ENCODE results near the gene ERMP1.
A peak's percentile ranks its signal among the peaks of the same experiment; 100 is the strongest.

Gene ERMP1

GRCh38 chr9:5854063-5854790, 21.3 kb upstream of the ERMP1 start:
- no peak for DNase-seq

GRCh38 chr9:5853617-5854016, 20.7 kb upstream of the ERMP1 start:
- no peak for DNase-seq

GRCh38 chr9:5852987-5853386, 20.1 kb upstream of the ERMP1 start:
- DNase-seq: no peak

DNA sequence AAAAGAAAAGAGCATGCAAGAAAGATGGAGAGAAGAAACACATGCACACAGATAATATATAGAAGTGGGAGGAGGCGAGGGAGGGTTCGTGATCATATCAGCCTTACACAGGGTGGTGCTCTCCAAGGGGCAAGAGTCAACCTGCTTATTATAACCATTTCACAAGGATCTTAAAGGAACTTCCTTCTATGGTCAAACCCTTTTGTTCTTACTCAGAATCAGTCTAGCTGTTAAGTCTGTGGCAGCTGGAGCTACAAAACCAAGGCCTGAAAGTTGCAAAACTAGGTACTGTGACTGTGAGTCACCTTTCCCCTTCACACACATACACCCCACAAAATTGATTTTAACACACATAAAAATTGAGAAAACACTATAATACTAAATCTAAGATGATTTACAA, 18.5 kb upstream of the ERMP1 start:
- DNase-seq: peak; percentile 49

- DNase-seq: no peak
These were observed 17.8 kb upstream of the ERMP1 start for GRCh38 chr9:5850724-5851122.

DNA sequence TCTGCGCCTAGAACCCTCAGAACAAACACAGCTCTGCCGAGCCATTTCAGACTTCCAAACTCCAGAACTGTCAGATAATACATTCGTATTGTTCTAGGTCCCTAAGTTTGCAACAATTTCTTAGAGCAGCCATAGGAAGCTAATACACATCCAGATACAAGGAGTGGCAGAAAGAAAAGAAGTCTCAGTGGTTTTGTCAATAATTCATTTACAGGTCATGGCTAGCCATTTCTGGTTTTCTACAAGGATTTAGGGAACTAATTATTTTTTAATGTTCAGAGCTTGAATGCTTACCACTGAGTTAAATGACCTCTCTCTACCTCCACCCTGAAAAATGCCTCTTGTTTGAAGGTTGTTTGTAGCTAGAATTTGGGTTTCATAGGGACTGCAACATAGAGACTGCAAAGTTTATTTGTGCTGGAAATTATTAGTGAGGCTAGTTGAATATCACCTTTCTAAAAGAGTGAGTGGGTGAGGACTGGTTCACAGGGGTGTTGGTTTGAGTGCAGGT, 15.5 kb upstream of the ERMP1 start:
- no peak for DNase-seq

DNA sequence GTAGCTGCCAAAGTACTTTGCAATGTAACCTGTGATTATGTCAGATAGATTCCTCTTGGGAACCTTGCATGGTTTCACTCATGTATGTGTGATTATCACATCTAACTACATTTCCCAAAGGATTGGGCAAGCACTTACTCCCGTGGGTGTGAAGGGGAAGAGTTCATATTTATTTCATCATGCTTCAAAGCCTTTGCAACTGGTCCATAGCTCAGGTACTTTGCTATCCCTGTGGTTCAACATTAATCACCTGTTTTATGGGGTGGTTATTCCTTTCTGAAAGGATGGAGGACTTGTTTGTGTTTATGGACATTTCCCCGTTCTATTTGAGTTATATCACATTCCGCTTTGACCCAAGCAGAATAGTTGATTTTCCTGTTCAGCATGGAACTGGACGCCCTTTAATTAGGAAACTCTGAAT, 13.6 kb upstream of the ERMP1 start:
- DNase-seq: no peak

GRCh38 chr9:5846096-5846495, 13.2 kb upstream of the ERMP1 start:
- DNase-seq: no peak

DNA sequence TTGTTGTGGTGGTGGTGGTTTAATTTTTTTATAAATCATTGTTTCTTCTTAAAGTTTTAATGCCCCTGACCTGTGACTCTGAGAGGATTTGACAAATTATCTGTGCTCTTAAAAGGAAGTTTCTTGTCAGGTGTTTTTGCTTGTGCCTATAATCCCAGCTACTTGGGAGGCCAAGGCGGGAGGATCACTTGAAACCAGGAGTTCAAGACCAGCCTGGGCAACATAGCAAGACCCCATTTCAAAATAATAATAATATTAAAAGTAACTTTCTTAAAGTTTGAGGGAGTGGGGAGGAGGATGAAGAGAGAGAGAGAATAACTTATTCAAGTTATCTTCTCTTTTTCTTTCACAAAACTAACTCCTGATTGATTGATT, 12.2 kb upstream of the ERMP1 start:
- DNase-seq: no peak

DNA sequence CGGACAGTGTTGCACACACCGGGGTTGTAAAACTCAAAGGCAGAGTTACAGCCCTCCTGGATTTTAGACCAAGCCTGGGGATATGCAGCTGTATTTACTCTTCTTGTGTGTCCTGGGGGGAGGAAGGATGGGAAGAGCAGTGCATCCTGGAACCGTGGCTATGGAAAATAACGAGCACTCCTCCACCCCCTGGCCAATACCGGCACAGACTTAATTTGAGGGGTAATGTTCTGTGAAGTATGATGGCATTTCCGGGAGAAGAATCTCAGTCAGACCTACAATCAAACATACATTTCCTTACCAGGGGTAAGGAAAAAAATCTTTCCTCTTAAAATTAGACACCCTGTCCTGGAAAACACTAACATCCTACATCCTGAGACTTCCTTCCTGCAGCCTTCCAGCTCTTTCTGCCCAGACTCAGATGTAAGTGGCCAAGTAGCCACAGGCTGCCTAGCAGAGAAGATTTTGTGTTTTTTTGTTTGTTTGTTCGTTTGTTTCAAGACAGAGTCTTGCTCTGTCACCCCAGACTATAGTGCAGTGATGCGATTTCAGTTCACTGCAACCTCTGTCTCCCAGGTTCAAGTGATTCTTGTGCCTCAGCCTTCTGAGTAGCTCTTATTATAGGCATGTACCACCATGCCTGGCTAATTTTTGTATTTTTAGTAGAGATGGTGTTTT, 11.0 kb upstream of the ERMP1 start:
- DNase-seq: no peak

DNA sequence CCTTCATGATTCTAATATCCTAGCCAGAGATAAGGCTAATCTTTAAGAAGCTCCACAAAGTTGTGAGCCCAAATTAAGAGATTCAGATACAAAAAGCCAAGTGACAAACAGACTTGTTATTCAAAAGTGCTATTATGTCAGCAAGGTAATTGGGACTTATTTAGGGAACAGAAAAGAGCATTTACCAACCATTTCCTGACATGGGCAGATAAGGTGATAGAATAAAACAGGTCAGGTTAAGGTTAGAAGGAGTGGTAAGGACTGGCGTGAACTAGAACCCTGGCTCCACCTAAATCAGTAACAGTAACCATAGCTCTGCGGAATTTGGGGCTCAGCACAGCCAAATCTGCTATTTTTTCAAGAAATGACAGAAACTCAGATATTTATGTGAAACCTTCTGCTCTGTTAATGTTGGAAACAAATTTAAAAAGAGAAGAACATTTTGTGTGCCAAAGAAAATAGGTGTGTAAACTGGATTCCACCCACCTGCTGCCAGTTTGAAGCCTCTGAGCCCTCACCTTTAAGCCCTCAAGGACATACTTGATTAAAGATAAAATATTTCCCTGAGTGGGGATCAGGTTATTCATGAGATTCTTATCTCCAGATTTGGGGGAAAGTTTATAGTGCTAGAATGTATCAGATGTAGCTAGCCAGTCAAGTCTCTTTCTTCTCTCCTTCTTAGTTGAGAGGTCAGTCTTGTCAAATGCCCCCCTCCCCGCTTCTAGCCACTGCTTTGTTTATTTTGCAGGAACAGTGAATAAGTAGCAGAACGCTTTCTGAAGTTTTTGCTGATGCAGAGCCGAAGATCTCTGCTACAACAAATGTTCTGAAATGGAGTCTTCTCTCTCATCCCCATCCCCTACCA, 10.2 kb upstream of the ERMP1 start:
- no peak for DNase-seq

GRCh38 chr9:5841771-5842573, 9.1 kb upstream of the ERMP1 start:
- DNase-seq: no peak

DNA sequence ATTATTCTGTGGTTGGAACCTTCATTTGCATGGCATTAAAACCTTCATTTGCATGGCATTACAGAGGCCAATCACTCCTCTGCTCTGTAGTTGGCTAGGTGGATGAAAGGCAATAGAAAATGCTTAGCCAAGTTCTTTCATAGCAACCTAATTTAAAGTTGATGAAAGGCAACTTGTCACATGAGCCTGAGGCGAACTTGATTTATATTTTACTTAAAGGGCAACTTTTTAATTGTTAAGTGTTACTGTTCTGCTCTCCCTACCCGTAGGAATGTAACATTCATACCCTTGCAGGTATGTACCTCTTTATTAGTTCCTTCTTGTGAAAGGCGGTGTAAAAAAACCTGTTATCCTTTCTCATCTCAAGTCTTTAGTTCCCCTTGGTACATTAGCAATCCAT, 7.9 kb upstream of the ERMP1 start:
- no peak for DNase-seq

GRCh38 chr9:5839572-5839902, 6.6 kb upstream of the ERMP1 start:
- no peak for DNase-seq

GRCh38 chr9:5838884-5839571, 6.1 kb upstream of the ERMP1 start:
- peak; percentile 50 for DNase-seq

DNA sequence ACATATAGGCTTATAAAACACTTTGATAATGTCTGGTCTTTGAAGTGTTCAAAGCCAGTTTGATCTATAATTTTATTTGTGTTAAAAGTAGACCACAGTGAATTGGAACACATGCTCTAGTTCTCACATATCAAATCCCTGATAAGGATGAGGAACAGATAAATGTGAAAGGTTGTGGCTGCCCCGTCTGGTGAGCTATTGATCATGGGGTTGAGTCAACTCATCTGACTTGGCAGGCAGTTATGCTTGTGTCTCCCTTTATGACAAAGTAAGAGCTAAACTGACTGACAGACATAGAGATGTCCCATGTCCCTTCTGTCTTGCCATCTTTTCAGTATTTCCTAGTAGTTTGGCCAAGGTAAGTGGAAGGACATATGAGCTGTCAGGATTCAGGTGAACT, 2.9 kb upstream of the ERMP1 start:
- DNase-seq: no peak

DNA sequence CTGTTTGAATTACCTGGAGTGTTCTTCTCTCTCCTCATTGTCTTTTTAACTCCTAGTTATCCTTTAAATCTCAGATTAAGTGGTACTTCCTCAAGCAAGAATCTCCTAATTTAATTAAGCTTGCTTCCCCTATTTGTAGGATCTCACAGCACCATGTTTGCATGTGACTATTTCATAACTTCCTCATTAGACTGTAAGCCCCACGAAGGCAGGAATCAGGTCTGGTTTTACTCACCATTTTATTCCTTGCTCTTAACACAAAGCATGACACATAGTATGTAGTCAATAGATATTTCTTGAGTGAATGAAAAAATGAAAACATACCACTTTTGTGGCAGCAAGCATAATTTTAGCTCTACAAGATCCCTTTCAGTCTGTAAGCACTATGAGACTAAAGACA, 1.3 kb upstream of the ERMP1 start:
- no peak for DNase-seq

DNA sequence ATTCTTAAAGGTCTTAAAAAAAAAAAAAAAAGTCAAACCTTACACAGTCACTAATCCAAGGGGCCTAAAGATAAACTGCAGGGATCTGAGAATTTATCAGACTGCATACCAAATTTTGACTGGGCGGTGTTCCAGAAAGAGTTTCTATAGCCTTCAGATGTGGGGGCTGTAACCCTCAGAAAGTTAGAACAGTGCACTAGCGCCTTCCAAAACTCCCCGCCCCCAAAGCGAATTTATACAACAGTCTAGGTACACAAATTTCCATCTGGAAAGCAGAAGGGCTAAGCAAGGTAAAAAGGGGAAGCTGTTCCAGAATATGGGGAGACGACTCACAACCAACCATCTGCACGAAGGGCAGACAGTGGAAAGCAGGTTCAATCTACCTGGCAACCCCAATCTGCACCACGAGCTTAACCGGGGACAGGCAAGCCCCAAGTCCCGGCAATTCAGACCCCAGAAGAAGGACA, 813 bp downstream of the ERMP1 start:
- peak; percentile 67 for DNase-seq

DNA sequence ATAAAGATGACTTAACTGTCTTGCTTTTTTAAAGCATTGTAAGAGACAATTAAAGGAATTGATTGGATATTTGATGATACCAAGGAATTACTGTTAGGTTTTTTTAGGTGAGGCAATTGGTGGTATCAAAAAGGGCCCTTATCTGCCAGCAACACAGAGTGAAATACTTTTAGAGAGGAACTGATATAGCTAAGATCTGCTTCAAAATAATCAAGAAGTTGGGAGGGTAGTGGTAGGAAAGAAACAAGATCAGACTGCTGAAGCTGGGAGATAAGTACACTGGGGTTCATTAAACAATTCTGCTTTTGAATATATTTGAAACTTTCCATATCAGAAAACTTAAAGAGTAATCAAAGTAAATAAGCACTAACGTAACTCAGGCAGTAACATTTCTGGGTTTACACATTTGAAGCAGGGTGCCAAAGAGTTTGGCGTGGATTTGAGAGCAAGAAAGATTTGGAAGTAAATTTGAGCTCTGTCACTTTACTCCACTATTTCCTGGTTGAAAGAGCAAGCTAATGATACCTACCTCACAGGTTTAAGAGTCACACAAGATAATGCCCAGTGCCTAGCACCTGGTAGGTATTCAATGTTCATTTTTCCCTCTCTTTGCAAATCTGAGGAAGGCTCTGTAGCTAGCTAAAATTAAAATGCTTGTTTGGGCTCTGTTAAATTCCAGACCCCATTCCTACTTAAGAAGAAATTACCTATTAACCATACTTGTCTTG, 6.9 kb downstream of the ERMP1 start:
- peak; percentile 83 for DNase-seq

- no peak for DNase-seq
These were observed 7.7 kb downstream of the ERMP1 start for GRCh38 chr9:5825223-5825622.

DNA sequence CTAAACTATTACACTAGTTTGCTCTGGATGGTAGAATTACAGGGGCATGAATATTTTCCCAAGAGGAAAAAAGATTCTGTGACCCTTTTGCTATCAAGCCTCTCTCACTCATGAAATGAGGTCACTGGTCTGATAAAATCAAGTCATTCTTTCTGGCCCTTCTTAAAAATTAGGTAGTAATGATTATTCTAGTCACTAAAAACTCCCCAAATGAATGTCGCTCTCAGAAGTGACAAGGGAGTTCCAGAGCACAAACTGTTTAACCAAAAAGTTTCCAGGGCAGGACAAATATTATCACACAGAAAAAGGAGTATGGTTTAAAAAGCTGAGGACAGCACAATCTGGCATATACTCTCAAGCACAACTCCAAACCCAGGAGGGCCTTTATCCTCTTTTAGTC, 12.5 kb downstream of the ERMP1 start:
- no peak for DNase-seq

All from hematopoietic multipotent progenitor cell treated with erythropoietin and hydrocortisone succinate and interleukin-3 and kit ligand, for 8 days (in vitro differentiated cells).